Amygdala (tissue), 56 donors: Measurements from ENCODE around the gene DGKQ.
"Not testable (repeated sequence)": the region's sequence is repeated elsewhere in the genome, so short reads cannot be mapped to it uniquely, and the experiment has no call there.

Source experiments
- DNase-seq, 56 donors: peaks; one replicate each; lab custom pipeline; 2025; lab: John Stamatoyannopoulos, UW

Gene DGKQ

GRCh38 chr4:984336-985054 is 11.1 kb upstream of the DGKQ start:
- DNase-seq = no peak

- no peak for DNase-seq
Measured at GRCh38 chr4:982814-983213, 9.4 kb upstream of the DGKQ start.

GRCh38 chr4:982291-982690 is 8.9 kb upstream of the DGKQ start:
- no peak for DNase-seq

GRCh38 chr4:978957-979701 is 5.8 kb upstream of the DGKQ start:
- DNase-seq = no peak

GRCh38 chr4:976016-976415 is 2.6 kb upstream of the DGKQ start:
- DNase-seq = not testable (repeated sequence)

- no peak for DNase-seq
Measured at GRCh38 chr4:974668-975067, 1.3 kb upstream of the DGKQ start.

- DNase-seq = no peak
Measured at GRCh38 chr4:972651-973424, 531 bp downstream of the DGKQ start.

GRCh38 chr4:971666-972500 is 1.5 kb downstream of the DGKQ start:
- DNase-seq = no peak

- no peak for DNase-seq
Measured at GRCh38 chr4:970854-971520, 2.4 kb downstream of the DGKQ start.

- DNase-seq = no peak
Measured at GRCh38 chr4:970046-970745, 3.2 kb downstream of the DGKQ start.

GRCh38 chr4:968621-969394 is 4.6 kb downstream of the DGKQ start:
- DNase-seq = no peak

GRCh38 chr4:968221-968620 is 5.1 kb downstream of the DGKQ start:
- no peak for DNase-seq

GRCh38 chr4:967113-968104 is 6.0 kb downstream of the DGKQ start:
- no peak for DNase-seq

GRCh38 chr4:966266-967112 is 6.9 kb downstream of the DGKQ start:
- no peak for DNase-seq

- no peak for DNase-seq
Measured at GRCh38 chr4:965766-966134, 7.6 kb downstream of the DGKQ start.

GRCh38 chr4:965048-965765 is 8.2 kb downstream of the DGKQ start:
- DNase-seq = no peak
